ENCODE measurements around the gene WDR38.
"Not testable (repeated sequence)": the region's sequence is repeated elsewhere in the genome, so short reads cannot be mapped to it uniquely, and the experiment has no call there.

The WDR38 gene

GRCh38 chr9:124835026-124835557 lies 18.2 kb upstream of the WDR38 start:
- no peak for DNase-seq

GRCh38 chr9:124838132-124838531 lies 15.1 kb upstream of the WDR38 start:
- DNase-seq, result not testable (repeated sequence)

DNA sequence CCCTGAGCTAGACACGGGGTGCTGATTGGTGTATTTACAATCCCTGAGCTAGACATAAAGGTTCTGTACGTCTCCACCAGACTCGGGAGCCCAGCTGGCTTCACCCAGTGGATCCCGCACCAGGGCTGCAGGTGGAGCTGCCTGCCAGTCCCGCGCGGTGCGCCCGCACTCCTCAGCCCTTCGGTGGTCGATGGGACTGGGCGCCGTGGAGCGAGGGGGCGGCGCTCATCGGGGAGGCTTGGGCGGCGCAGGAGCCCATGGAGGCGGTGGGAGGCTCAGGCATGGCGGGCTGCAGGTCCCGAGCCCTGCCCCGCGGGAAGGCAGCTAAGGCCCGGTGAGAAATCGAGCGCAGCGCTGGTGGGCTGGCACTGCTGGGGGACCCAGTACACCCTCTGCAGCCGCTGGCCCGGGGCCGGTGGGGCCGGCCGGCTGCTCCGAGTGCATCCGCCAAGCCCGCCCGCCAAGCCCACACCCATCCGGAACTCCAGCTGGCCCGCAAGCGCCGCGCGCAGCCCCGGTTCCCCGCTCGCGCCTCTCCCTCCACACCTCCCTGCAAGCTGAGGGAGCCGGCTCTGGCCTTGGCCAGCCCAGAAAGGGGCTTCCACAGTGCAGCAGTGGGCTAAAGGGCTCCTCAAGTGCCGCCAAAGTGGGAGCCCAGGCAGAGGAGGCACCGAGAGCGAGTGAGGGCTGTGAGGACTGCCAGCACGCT lies 14.5 kb upstream of the WDR38 start:
- DNase-seq, result not testable (repeated sequence)

DNA sequence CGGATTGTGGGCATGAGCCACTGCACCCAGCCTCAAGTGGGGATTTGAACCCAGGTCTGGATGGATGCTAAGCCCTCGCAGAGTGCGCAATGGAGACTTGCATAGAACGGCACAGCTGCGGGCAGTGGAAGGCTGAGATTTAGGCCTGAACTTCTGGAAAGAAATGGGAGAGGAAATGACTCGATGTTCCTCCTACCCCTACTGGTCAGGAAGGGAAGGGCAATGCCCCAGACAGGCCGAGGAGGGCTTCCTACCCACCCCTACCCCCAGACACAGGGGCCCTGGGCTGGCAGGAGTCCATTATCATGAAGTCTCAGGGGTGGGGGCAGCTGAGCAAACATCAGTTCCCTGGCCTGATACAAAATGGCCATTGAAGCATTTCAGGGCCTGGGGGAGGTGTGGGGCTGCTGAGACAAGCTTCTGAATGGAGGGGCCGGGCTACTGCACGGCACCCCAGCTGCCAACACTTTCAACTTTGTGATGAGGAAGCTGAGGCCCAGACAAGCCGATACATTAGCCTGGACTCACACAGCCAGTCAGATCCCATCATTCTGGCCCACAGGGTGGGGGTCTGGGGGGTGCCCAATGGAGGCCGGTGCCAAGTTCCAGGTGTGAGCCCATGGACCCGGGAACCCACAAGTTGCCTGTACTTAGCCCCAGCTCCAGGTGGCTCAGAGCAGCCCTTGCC lies 13.5 kb upstream of the WDR38 start:
- DNase-seq, result no peak

DNA sequence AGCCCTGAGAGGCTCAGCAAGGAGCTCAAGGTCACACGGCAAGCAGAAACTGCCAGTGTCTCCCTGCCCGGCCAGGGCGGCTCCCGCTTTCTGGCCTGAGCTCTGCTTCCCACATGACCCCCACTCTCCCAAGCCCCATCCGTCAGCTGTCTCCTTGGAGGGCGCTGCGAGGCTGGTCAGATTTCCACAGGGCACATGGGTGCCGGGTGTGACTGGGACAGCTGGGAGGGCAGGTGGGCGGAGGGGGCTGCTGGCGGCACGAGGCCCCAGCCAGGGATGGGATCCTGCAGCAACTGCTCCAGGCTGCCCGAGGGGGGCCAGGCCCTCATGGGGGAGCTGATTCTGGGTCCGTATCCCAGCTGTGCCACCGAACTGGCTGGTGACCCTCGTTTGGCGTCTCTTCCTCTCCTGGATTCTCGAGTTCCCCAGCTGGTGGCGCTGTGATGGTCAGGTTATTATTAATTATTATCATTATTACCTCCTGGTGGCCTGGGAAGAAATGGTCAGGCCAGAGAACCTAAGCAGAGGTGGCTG lies 12.9 kb upstream of the WDR38 start:
- DNase-seq, result no peak

- DNase-seq, result no peak
Measured at GRCh38 chr9:124841075-124841821, 12.0 kb upstream of the WDR38 start.

DNA sequence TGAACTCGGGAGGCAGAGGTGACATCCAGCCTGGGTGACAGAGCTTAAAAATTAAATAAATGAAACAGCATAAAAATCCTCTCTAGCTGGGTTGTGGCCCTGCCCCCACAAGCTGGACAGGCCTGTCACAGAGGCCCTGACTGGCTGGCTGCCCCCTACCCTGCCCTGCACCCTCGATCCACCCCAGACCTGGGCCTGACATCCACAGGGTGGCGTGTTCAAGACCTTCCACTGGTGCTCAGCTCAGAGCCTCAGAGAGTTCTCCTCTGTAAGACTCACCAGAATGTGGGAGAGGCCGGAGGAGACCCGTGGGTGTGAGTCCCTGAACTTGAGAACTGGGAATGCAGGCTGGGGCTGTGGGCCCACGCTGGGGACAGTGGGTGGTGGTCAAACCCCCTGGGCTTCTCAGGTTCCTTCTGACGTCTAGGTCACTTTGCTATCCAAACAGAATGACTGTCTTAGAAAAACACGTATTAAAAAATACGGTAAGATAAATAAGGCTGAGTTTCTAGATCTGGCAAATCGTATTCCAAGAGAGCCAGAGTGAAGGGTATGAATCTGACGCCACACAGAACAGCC lies 9.7 kb upstream of the WDR38 start:
- DNase-seq, result no peak

GRCh38 chr9:124844291-124844690 lies 9.0 kb upstream of the WDR38 start:
- no peak for DNase-seq

GRCh38 chr9:124846467-124846866 lies 6.8 kb upstream of the WDR38 start:
- DNase-seq, result not testable (repeated sequence)

GRCh38 chr9:124846969-124847368 lies 6.3 kb upstream of the WDR38 start:
- DNase-seq, result no peak

DNA sequence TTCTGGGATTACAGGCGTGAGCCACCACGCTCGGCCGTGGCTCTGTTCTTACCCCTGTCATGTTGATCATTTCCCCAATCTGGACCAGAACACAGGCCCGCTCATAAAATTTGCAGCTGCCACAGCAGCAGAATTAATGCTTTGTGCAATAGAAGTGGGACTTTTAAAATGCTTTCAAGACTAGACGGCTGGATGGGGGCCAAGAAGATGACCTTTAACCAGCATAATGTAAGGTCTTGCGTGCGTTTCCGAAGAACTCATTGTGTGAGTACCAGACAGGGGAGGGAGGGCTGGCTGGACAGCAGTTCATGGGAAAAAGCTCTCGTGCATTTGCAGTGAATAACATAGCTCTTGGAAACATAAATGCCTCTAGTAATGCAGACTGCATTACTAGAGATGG lies 3.5 kb upstream of the WDR38 start:
- DNase-seq, result no peak

GRCh38 chr9:124852121-124852828 lies 985 bp upstream of the WDR38 start:
- no peak for DNase-seq

GRCh38 chr9:124853605-124854143 lies 414 bp downstream of the WDR38 start:
- no peak for DNase-seq

DNA sequence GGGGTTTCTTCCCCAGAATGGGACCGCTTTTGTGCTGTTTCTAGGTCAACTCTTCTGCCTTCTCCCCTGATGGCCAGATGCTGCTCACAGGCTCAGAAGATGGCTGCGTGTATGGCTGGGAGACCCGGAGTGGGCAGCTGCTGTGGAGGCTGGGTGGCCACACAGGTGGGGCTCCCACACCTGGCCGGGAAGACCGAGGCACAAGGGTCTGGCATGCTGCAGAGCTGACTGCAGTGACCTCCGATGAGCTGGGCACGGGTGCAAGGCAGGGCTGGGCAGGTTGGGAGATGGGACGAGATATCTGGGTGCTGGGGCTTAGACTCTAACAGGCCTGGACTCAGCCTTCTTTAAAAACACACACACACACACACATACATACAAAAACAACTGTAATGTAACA lies 901 bp downstream of the WDR38 start:
- DNase-seq, result no peak

DNA sequence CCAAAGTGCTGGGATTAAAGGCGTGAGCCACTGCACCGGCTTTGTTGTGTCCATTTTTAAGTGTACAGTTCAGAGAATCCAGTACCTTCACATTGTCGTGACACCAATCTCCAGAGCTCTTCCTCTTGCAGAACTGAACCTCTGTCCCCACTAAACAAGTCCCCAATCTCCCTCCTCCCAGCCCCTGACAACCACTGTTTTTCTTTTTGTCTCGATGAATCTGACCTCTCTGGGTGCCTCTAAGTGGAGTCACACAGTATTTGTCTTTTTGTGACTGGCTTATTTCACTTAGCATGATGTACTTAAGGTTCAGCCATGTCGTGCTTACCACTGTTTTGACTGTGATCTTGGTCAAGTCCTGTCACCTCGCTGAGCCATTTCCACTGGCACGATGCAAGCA lies 1.6 kb downstream of the WDR38 start:
- DNase-seq, result no peak

DNA sequence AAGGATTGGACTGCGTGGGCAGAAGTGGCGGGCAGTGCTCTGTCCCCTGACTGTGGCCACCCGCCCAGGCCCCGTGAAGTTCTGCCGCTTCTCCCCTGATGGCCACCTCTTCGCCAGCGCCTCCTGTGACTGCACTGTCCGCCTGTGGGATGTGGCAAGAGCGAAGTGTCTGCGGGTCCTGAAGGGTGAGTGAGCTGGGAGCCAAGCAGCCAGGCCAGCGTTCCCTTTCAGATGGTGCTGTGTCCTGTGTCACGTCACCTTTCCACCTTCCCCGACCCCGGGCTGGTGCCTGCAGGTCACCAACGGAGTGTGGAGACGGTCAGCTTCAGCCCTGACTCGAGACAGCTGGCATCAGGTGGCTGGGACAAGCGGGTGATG lies 2.3 kb downstream of the WDR38 start:
- DNase-seq, result no peak

DNA sequence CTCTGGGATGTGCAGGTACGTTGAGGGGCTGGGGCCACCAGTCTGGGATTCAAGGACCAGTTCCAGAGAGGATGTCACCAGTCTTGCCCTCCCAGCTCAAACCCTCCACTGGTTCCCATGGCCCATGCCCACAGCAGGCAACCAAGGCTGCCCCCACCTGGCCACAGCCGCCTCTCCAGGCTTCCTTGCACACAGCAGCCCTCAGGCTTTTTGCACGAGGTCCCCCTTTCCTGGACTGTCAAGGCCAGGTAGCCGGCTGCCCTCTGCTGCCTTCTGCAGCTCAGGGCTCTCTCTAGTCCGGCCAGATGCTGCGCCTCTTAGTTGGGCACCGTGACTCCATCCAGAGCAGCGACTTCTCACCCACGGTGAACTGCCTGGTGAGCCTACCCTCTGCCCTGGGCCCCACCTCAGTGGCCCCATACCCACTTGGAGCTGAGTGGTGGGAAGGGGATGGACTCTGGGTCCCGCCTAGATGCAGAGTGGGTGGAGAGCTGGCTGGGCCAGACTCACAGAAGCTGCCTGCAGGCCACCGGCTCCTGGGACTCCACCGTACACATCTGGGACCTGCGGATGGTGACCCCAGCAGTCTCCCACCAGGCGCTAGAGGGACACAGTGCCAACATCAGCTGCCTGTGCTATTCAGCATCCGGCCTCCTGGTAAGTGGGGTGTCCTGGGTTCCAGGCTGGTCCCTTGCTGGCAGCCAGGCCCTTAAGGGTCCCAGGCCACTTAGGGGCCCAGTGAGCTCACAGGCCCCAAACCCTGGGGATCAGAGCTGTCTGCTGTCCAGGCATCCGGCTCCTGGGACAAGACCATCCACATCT lies 2.9 kb downstream of the WDR38 start:
- DNase-seq, result no peak

- DNase-seq, result no peak
Measured at GRCh38 chr9:124857533-124858162, 4.4 kb downstream of the WDR38 start.

GRCh38 chr9:124858330-124859046 lies 5.2 kb downstream of the WDR38 start:
- no peak for DNase-seq
